ENCODE data around the gene KLHL35.

The KLHL35 gene, protein sequence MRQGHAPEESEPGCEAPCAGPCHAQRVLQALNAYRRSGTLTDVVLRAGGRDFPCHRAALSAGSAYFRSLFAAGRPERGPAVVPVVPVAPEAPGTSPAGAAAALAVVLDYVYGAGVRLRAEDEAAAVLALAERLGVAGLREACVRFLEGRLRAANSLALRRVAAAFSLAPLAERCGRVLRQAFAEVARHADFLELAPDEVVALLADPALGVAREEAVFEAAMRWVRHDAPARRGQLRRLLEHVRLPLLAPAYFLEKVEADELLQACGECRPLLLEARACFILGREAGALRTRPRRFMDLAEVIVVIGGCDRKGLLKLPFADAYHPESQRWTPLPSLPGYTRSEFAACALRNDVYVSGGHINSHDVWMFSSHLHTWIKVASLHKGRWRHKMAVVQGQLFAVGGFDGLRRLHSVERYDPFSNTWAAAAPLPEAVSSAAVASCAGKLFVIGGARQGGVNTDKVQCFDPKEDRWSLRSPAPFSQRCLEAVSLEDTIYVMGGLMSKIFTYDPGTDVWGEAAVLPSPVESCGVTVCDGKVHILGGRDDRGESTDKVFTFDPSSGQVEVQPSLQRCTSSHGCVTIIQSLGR

GRCh38 chr11:75432911-75433321 lies at the start of gene KLHL35:
Gene KLHL35 (minus strand): TSS chr11:75433203. CDS start chr11:75430629, 2,574 bp downstream.
- DNase-seq (ENCODE audit: low spot score in 2 of 2) (no peak), ATAC-seq (no peak)
- H3K4me1 Mint-ChIP-seq: peaks cover 39% of the 10 kb centered on the region
- no peak within 1 kb of the TSS for H3K4me3 Mint-ChIP-seq
- H3K27ac Mint-ChIP-seq: no peak within 1 kb of the TSS
- H3K9me3 Mint-ChIP-seq: peaks cover 2% of the 10 kb centered on the region
- H3K36me3 Mint-ChIP-seq: peaks cover 6% of the 10 kb centered on the region

DNA sequence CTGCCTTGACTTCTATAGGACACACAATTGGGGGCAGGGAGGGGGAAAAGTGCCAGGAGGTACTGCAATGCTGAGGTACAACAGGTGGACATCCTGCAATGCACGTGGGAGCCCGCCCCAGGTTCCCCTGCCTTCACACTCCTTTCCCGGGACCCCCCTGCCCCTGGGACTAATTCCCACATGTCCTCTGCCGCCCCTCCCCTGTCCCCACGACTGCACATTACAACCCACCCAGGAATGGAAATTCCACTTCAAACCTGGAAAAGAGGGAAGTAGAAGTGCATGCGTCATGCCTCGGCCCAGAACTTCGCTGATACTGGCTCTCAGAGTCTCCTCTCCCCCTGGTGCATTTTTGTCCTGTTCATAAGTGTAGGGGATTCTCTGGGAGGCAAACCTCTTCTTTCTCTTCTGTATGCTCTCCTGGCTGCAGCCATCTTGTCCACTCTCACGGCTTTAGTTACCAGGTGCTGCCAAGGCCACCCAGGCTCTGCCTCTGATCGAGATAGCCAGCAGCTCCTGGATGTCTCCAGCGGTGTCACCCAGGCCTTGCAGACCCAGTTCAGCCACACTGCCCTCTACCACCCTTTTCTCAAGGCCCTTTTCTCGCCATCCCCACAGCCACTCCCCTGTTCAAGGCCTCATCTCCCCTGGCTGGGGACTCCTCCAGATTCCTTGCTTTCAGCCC lies 49.1 kb upstream of the KLHL35 start:
- ATAC-seq (no peak), DNase-seq (ENCODE audit: low spot score in 2 of 2) (no peak)
- Mint-ChIP-seq H3K36me3 (no peaks in the 10 kb centered on the region), H3K4me3 (no peak overlapping the region), H3K4me1 (peaks cover 9% of the 10 kb centered on the region), H3K9me3 (no peaks in the 10 kb centered on the region), H3K27ac (peak overlapping the region; percentile 74)

DNA sequence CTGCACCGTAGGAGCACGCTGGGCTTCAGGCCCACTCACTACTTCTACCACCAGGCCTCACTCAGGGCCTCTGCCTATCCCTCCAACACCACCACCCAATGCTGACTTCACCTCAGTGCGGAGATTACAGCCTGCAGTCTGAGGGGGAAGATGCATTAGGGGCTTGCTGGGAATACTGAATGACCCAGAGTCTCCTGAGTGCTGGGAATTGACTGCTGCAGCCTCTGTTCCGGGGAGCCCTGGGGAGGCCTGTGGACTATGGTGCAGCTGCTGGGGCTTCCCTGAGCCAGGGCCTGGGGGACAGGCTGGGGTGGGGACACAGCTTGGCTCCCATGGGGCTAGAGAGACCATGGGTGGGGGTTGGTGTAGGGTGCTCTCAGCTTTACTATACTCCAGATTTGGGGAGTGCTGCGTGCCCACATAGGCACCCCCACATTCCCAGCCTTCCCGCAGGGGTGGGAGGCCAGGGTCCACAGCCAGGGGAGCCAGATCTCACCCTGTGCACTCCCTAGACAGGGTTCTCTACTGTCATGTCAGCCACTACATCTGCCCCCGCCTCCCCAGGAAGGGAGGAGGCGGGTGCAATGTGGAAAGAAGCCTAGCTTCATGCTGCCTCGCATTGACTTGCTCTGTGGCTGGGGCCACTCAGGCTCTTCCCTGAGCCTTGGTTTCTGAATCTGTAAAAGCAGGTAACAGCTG lies 48.4 kb upstream of the KLHL35 start:
- no peaks in the 10 kb centered on the region for H3K36me3 Mint-ChIP-seq
- no peaks in the 10 kb centered on the region for H3K9me3 Mint-ChIP-seq
- DNase-seq (ENCODE audit: low spot score in 2 of 2) (no peak), ATAC-seq (peak; percentile 41)
- H3K27ac Mint-ChIP-seq: peak overlapping the region; percentile 74
- no peak overlapping the region for H3K4me3 Mint-ChIP-seq
- peaks cover 10% of the 10 kb centered on the region for H3K4me1 Mint-ChIP-seq

- Mint-ChIP-seq H3K9me3 (no peaks in the 10 kb centered on the region), H3K36me3 (no peaks in the 10 kb centered on the region), H3K4me3 (no peak overlapping the region), H3K27ac (no peak overlapping the region), H3K4me1 (peaks cover 19% of the 10 kb centered on the region)
- ATAC-seq (no peak), DNase-seq (ENCODE audit: low spot score in 2 of 2) (no peak)
Measured at GRCh38 chr11:75480185-75481175, 47.5 kb upstream of the KLHL35 start.

GRCh38 chr11:75479597-75480145 lies 46.7 kb upstream of the KLHL35 start:
- H3K4me3 Mint-ChIP-seq: no peak overlapping the region
- no peaks in the 10 kb centered on the region for H3K9me3 Mint-ChIP-seq

GRCh38 chr11:75478783-75479596 lies 46.0 kb upstream of the KLHL35 start:
- Mint-ChIP-seq H3K4me1 (peaks cover 30% of the 10 kb centered on the region), H3K9me3 (no peaks in the 10 kb centered on the region), H3K36me3 (no peaks in the 10 kb centered on the region), H3K27ac (peak overlapping the region; percentile 94), H3K4me3 (no peak overlapping the region)
- DNase-seq (ENCODE audit: low spot score in 2 of 2) (no peak), ATAC-seq (no peak)

More at GRCh38 chr11:75479597-75480145, 46.7 kb upstream of the KLHL35 start:
- ATAC-seq (no peak), DNase-seq (ENCODE audit: low spot score in 2 of 2) (no peak)
- Mint-ChIP-seq H3K27ac (no peak overlapping the region), H3K4me1 (peaks cover 27% of the 10 kb centered on the region), H3K36me3 (no peaks in the 10 kb centered on the region)

DNA sequence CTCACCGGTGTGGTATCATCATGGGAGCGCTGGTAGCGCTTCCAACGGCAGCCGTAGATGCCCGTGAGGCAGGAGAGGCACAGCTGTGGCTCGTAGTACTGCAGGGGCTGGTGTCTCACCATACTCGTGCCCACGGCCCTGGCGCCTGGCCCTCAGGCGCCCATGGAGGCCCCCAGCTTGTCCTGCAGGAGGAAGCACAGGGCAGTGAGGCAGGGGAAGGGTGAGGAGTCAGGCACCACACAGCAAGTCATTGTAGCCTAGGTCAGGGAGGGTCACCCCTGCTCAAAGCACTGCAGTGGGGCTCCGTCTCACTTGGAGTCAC lies 44.6 kb upstream of the KLHL35 start:
- Mint-ChIP-seq H3K4me1 (peaks cover 27% of the 10 kb centered on the region), H3K36me3 (no peaks in the 10 kb centered on the region), H3K9me3 (no peaks in the 10 kb centered on the region), H3K4me3 (no peak overlapping the region), H3K27ac (peak overlapping the region; percentile 94)
- DNase-seq (ENCODE audit: low spot score in 2 of 2) (no peak), ATAC-seq (no peak)

DNA sequence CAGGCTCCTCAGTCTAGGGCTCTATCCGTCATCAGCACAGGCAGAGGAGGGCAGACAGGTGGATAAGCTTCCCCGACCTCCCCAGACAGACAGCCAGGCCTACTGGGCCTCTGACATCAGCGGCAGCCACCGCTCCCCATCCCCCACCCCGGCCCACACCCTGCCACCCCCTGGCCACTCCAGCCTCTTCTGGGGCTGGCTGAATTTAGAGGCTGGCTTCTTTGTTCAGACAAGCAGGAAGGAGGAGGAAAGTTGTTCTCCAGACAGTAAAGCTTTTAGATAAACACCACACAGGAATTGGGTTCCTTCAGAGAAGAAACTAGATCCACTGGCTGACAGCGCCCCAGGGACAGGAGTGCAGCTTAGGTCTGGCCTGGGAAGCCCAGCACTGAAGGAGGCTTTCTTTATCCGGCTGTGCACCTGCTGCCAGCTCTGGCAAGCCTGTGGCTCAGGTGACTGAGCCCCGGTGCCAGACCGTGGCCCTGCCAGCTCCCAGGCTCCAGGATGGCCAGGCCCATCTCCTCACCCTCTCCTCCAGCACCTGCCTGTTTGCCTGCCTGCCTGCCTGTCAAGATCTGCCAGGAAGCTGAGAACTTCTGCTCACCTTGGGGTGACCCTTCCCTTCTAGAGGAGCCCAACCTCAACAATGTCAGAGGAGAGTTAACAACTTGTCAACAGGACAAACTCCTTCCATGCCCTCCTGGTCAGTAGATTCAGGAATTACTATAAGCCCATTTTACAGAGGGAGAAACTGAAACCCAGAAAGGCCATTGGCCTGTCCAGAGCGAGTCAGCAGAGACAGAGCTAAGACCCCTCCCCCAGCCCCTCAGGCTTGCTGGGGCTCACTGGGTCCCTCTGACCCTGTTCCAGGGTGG lies 44.0 kb upstream of the KLHL35 start:
- H3K27ac Mint-ChIP-seq: peak overlapping the region; percentile 94
- peaks cover 21% of the 10 kb centered on the region for H3K4me1 Mint-ChIP-seq
- H3K36me3 Mint-ChIP-seq: no peaks in the 10 kb centered on the region
- H3K9me3 Mint-ChIP-seq: no peaks in the 10 kb centered on the region
- no peak for ATAC-seq
- no peak for DNase-seq (ENCODE audit: low spot score in 2 of 2)
- no peak overlapping the region for H3K4me3 Mint-ChIP-seq

- Mint-ChIP-seq H3K9me3 (no peaks in the 10 kb centered on the region), H3K4me1 (peaks cover 21% of the 10 kb centered on the region), H3K4me3 (peak overlapping the region; percentile 52), H3K36me3 (no peaks in the 10 kb centered on the region), H3K27ac (peak overlapping the region; percentile 94)
- ATAC-seq (peak; percentile 92), DNase-seq (ENCODE audit: low spot score in 2 of 2) (peak in 1 of 2 donors; percentile 56)
Measured at GRCh38 chr11:75475767-75476650, 43.0 kb upstream of the KLHL35 start.

DNA sequence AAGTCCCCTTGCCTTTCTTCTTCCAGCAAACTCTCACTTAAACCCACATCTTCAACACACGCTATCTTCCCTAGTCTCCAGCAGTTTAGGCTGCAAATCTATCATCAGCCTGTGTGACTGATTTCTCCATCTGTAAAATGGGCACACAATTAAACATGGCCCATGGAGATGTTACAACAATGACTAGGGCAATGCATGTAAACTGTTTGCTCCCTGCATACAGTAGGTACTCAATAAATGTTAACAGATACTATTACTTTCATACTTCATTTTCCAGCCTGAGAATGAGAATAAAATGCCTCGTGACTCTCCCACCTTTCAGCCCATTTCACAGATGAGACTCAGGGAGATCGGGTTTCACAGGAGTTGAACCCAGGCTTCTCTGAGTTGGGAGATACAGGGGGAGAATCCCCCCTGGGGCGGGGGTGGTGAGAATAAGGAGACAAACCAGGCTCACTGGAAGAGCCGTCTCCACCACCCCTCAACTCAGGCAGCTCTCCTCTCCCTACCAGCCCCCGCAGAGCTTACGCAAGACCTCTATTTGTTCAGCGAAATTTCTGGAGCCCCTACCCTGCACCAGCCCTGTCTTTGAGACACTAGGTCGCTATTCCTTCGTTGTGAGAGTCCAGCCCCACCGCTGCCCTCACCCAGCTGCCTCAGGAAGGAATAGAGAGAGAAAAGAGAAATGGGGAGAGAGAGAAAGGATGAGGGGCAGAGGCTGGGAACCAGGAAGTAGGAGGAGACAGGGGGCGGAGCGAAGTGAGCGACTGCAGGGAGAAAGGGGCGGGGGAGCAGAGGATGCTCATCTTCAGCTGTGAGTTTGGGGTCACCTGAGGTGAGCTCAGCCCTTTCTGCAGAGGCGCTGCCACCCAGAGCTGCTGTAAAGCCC lies 42.1 kb upstream of the KLHL35 start:
- H3K9me3 Mint-ChIP-seq: no peaks in the 10 kb centered on the region
- peak overlapping the region; percentile 52 for H3K4me3 Mint-ChIP-seq
- H3K4me1 Mint-ChIP-seq: peaks cover 21% of the 10 kb centered on the region
- ATAC-seq (peak; percentile 79), DNase-seq (ENCODE audit: low spot score in 2 of 2) (peak; percentile 33 to 85)
- peak overlapping the region; percentile 94 for H3K27ac Mint-ChIP-seq
- H3K36me3 Mint-ChIP-seq: no peaks in the 10 kb centered on the region

DNA sequence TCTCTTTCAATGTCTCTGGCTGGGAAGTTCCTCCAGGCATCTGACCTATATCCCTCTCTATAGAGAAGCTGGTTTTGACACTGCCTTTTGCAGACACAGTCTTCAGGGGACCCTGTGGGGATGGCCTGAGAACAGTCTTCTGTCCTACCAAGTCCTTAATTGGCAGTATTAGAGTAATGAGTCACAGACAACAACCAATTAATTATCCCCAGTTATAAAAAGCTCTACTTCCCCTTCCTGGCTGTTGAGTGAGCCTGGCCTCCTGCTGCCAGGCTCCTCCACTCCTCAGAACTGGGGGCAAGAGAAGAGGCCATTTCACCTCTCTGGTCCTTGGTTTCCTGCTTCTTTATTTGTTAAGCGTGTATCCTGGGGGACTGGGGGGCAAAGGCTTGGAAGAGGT lies 41.2 kb upstream of the KLHL35 start:
- H3K4me3 Mint-ChIP-seq: no peak overlapping the region
- no peaks in the 10 kb centered on the region for H3K36me3 Mint-ChIP-seq
- H3K4me1 Mint-ChIP-seq: peaks cover 21% of the 10 kb centered on the region
- no peak for ATAC-seq
- no peaks in the 10 kb centered on the region for H3K9me3 Mint-ChIP-seq
- H3K27ac Mint-ChIP-seq: peak overlapping the region; percentile 94
- DNase-seq (ENCODE audit: low spot score in 2 of 2): no peak

Data from stimulated activated effector memory CD8-positive, alpha-beta T cell treated with anti-CD3 and anti-CD28 coated beads, Interleukin-12 subunit alpha, Interleukin-12 subunit beta, amount 100 ng/mL, for 72 hours (primary cell).